Endothelial cell (in vitro differentiated cells): Measurements from ENCODE around the gene PFDN1. TPM values are rescaled to one million over a fixed set of nuclear protein-coding genes. Genes with fewer than 3 reads are reported as not detected.

Experiments
- DNase-seq: peaks from one replicate; pipeline ENCODE4 v3.0.0; 2021; ENCODE audit warnings: low spot score
- H3K27ac Mint-ChIP-seq: one replicate; pipeline ENCODE4 v1.8.0; 2021; ENCODE audit warnings: mixed read lengths, inconsistent platforms; ENCODE audit not compliant: unreplicated experiment
- H3K27me3 Mint-ChIP-seq: one replicate; pipeline ENCODE4 v1.8.0; 2021; ENCODE audit warnings: mild to moderate bottlenecking, moderate library complexity, mixed read lengths, inconsistent platforms; ENCODE audit not compliant: unreplicated experiment
- H3K36me3 Mint-ChIP-seq: one replicate; pipeline ENCODE4 v1.8.0; 2021; ENCODE audit warnings: mild to moderate bottlenecking, low read depth, mixed read lengths, inconsistent platforms; ENCODE audit not compliant: unreplicated experiment
- H3K4me1 Mint-ChIP-seq: one replicate; pipeline ENCODE4 v1.8.0; 2021; ENCODE audit warnings: mild to moderate bottlenecking, mixed read lengths, inconsistent platforms; ENCODE audit not compliant: unreplicated experiment
- H3K4me3 Mint-ChIP-seq: one replicate; pipeline ENCODE4 v1.8.0; 2021; ENCODE audit warnings: mild to moderate bottlenecking, mixed read lengths, inconsistent platforms; ENCODE audit not compliant: unreplicated experiment
- H3K9me3 Mint-ChIP-seq: one replicate; pipeline ENCODE4 v1.8.0; 2021; ENCODE audit warnings: mixed read lengths, inconsistent platforms; ENCODE audit not compliant: unreplicated experiment
- CTCF ChIP-seq: fragments of 200-600 bp; sonication (generic); IDR thresholded peaks from one replicate; pipeline ENCODE4 v1.5.0; 2021; ENCODE audit warnings: antibody characterized with exemption; ENCODE audit not compliant: unreplicated experiment
- total RNA-seq: library from RNA; stranded (reverse); fragmentation: NEBNext Ultra II Directional; extraction: Animal tissue kit (Norgen Biotek cat#: 25700); gene quantifications from one replicate; pipeline ENCODE4 v1.2.1, GENCODE V29; 2021; ENCODE audit not compliant: unreplicated experiment

The PFDN1 gene
- total RNA-seq, 1 donor from 2014 or later: 86.2 TPM

GRCh38 chr5:140259500-140259899, 43.4 kb downstream of the PFDN1 start:
- no peak for DNase-seq
- H3K27ac Mint-ChIP-seq: no peak overlapping the region

GRCh38 chr5:140258873-140259272, 44.0 kb downstream of the PFDN1 start:
- DNase-seq: no peak
- Mint-ChIP-seq H3K4me1 (peaks cover 9% of the 10 kb centered on the region), H3K27ac (no peak overlapping the region), H3K9me3 (no peaks in the 10 kb centered on the region), H3K36me3 (peaks cover 17% of the 10 kb centered on the region), H3K27me3 (peaks cover 2% of the 10 kb centered on the region), H3K4me3 (no peak overlapping the region)
- no peak for TF ChIP-seq CTCF

More at GRCh38 chr5:140259500-140259899, 43.4 kb downstream of the PFDN1 start:
- Mint-ChIP-seq H3K4me1 (peaks cover 9% of the 10 kb centered on the region), H3K36me3 (peaks cover 17% of the 10 kb centered on the region), H3K9me3 (no peaks in the 10 kb centered on the region), H3K4me3 (no peak overlapping the region), H3K27me3 (peaks cover 2% of the 10 kb centered on the region)
- no peak for TF ChIP-seq CTCF

- H3K36me3 Mint-ChIP-seq: peaks cover 17% of the 10 kb centered on the region
- peaks cover 9% of the 10 kb centered on the region for H3K4me1 Mint-ChIP-seq
- peaks cover 2% of the 10 kb centered on the region for H3K27me3 Mint-ChIP-seq
- peak overlapping the region; percentile 17 for H3K4me3 Mint-ChIP-seq
- no peak overlapping the region for H3K27ac Mint-ChIP-seq
- DNase-seq: no peak
- H3K9me3 Mint-ChIP-seq: no peaks in the 10 kb centered on the region
- TF ChIP-seq CTCF: no peak
These were observed 44.9 kb downstream of the PFDN1 start for GRCh38 chr5:140258016-140258415.

- Mint-ChIP-seq H3K4me1 (peaks cover 18% of the 10 kb centered on the region), H3K9me3 (no peaks in the 10 kb centered on the region), H3K27ac (no peak overlapping the region), H3K27me3 (peaks cover 2% of the 10 kb centered on the region), H3K4me3 (no peak overlapping the region), H3K36me3 (peaks cover 27% of the 10 kb centered on the region)
- no peak for TF ChIP-seq CTCF
- no peak for DNase-seq
These were observed 46.2 kb downstream of the PFDN1 start for GRCh38 chr5:140256726-140257125.

- no peak for TF ChIP-seq CTCF
- Mint-ChIP-seq H3K4me3 (no peak overlapping the region), H3K9me3 (no peaks in the 10 kb centered on the region), H3K27ac (no peak overlapping the region), H3K4me1 (peaks cover 24% of the 10 kb centered on the region), H3K27me3 (peaks cover 1% of the 10 kb centered on the region), H3K36me3 (peaks cover 28% of the 10 kb centered on the region)
- DNase-seq: no peak
These were observed 47.3 kb downstream of the PFDN1 start for GRCh38 chr5:140255460-140256157.
